WI38 (cell line): ENCODE results near the gene RBP3.

Experiments used
- H3K4me3 ChIP-seq: 2 replicates; pipeline ENCODE4 v1.5.1; 2011; ENCODE audit warnings: low read depth, mild to moderate bottlenecking, control low read depth, low read length
- TF ChIP-seq, protein P1 (sequence below): IDR thresholded peaks from 2 replicates; pipeline ENCODE4 v1.5.1; 2012; ENCODE audit warnings: low read depth, mild to moderate bottlenecking, control low read depth, low read length

Gene RBP3

DNA sequence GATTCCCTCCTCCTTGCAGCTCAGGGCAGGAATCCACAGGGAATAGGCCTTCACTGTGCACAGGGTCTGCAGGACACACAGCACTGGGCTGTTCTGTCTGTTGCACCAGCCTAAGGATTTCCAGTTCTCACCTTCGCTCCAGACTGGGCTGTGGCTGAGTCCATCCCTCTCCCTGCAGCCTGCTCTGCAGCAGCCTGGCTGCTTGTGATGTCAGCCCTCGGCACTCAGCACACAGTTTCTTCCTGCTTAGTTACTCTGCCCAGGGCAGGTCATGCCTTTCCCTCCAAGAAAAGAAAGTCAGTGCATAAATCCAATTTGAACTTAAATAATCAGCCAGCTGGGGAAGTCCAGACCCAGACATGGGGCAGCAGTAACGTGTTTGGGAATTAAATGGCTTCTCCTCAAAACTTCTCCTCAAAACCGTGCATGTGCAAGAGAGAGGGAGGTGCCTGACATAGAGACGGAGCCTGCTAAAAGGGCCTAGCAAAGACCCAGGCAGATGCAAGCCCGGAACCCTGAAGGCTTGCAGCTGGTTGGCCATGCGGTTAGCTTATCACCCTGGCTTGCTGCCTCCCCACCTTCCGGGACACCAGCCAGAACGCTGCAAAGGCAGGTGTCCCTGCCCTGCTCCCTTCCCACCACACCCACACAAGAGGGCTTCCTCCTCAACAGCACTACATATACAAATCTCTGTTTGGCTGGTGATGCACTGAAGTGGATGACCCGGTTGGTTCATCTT lies 36.8 kb upstream of the RBP3 start:
- H3K4me3 ChIP-seq, result no peak overlapping the region
- TF ChIP-seq, protein P1, sequence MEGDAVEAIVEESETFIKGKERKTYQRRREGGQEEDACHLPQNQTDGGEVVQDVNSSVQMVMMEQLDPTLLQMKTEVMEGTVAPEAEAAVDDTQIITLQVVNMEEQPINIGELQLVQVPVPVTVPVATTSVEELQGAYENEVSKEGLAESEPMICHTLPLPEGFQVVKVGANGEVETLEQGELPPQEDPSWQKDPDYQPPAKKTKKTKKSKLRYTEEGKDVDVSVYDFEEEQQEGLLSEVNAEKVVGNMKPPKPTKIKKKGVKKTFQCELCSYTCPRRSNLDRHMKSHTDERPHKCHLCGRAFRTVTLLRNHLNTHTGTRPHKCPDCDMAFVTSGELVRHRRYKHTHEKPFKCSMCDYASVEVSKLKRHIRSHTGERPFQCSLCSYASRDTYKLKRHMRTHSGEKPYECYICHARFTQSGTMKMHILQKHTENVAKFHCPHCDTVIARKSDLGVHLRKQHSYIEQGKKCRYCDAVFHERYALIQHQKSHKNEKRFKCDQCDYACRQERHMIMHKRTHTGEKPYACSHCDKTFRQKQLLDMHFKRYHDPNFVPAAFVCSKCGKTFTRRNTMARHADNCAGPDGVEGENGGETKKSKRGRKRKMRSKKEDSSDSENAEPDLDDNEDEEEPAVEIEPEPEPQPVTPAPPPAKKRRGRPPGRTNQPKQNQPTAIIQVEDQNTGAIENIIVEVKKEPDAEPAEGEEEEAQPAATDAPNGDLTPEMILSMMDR, result no peak

DNA sequence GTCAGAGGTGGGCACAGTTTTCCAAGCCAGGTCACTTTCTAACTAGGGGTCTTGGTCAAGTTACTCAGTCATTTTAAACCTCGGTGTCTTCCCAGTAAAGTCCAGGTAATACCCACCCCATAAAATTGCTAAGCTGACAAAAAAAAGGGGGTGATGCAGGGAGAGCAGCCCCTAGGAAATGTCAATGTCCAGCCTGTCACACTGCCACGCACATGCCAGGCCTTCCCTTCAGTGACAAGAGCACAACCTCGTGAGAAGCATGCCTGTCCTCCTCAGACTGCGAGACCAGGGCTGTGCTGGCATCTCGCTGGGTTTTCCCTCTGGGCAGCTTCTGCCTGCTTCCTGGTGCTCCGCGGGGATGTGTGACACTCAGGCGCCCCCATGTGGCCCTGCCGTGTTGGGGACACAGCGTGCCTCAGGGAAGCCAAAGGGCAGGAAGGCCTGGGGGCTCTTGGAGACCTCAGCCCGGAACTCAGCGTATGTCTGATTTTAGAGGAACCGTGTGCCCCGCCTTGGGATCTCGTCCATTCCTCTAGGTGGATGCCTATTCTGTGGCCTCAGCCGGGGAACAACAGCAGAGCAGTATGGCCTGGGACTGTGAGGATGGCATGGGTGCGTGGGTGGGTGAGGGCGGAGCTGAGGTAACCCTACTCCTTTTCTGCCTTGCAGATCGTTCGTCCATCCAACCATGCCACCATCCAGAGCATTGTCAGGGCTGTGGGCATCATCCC lies 36.1 kb upstream of the RBP3 start:
- TF ChIP-seq, protein P1, result peak; percentile 93
- H3K4me3 ChIP-seq, result no peak overlapping the region

DNA sequence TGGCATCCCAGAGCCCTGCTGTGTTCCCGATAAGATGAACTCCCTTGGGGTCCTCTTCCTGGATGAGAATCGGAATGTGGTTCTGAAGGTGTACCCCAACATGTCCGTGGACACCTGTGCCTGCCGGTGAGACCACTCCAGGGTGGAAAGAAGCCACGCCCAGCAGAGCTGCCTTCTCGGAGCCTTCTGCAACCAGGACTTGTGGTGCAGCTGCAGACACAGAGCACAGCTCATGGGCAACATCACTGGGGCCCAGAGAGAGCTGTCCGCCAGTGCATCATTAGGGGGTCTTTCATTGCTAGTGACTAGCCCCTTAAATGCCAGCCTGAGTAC lies 35.5 kb upstream of the RBP3 start:
- TF ChIP-seq, protein P1, result no peak
- H3K4me3 ChIP-seq, result no peak overlapping the region

GRCh38 chr10:47314416-47314970 lies 33.7 kb upstream of the RBP3 start:
- TF ChIP-seq, protein P1, result no peak

DNA sequence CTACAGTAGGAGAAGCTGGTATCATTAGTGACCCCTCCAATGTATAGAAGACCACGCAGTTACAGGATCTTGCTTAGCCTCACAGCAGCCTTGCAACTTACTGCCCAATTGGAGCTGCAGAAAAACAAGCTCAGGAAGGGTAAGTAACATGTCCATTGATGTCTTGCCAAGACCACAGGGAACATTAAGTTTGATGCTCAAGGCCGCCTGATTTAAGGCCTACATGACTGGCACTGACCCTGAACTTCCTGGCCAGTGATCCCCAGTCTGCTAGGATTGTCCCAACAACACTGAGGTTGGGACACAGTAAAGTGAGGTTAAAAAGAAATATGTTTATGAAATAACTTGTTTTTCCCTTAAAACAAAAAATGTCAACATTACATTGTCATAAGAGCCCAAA lies 32.7 kb upstream of the RBP3 start:
- TF ChIP-seq, protein P1, result no peak
- H3K4me3 ChIP-seq, result no peak overlapping the region

More at GRCh38 chr10:47314416-47314970, 33.7 kb upstream of the RBP3 start:
- H3K4me3 ChIP-seq, result no peak overlapping the region

- H3K4me3 ChIP-seq, result no peak overlapping the region
These were observed 32.0 kb upstream of the RBP3 start for GRCh38 chr10:47316131-47316530.

More at GRCh38 chr10:47316131-47316530, 32.0 kb upstream of the RBP3 start:
- TF ChIP-seq, protein P1, result no peak
